ENCODE results near the gene IFI16.

GRCh38 chr1:158983235-158983634 lies 26.5 kb upstream of the IFI16 start:
- TF ChIP-seq CTCF (conservative IDR thresholded peaks at IDR 0.05; ENCODE audit: low read depth, low read length) (no peak), RAD21 (IDR thresholded peaks at IDR 0.05; ENCODE audit: low read length) (no peak), POLR2A (IDR thresholded peaks at IDR 0.05; ENCODE audit: low read depth, low read length) (no peak), FOS (IDR thresholded peaks at IDR 0.05; ENCODE audit: low read depth, low read length) (no peak), ELK1 (IDR thresholded peaks at IDR 0.05; ENCODE audit: borderline replicate concordance, low read depth, low read length) (no peak), USF2 (IDR thresholded peaks at IDR 0.05; ENCODE audit: low read depth, low read length) (no peak)
